ENCODE data around the gene EMSY.

DNA sequence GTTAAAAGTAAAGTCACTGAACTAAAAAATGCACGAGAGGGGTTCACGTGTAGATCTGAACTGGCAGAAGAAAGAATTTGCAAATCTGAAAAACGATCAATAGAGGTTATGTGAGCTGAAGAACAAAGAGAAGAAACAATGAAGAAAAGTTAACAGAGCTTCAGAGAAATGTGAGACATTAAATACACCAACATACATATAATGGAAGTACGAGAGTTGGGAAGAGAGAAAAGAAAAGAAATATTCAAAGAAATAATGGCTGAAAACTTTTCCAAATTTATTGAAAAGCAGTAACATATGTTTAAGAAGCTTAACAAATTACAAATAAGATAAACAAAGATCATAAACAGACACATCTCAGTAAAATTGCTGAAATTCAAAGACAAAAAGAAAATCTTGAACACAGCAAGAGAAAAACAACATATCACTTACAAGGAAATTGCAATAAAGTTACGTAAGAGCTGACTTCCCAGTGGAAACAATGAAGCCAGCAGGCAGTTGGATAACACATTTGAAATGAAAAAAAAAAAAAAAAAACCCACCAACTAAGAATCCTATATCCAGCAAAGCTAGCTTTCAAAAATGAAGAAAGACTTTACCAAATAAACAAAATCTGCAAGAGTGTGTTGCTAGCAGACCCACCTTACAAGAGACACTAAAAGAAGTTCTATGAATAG lies 56.8 kb downstream of the EMSY start:
- TF ChIP-seq, protein P1, sequence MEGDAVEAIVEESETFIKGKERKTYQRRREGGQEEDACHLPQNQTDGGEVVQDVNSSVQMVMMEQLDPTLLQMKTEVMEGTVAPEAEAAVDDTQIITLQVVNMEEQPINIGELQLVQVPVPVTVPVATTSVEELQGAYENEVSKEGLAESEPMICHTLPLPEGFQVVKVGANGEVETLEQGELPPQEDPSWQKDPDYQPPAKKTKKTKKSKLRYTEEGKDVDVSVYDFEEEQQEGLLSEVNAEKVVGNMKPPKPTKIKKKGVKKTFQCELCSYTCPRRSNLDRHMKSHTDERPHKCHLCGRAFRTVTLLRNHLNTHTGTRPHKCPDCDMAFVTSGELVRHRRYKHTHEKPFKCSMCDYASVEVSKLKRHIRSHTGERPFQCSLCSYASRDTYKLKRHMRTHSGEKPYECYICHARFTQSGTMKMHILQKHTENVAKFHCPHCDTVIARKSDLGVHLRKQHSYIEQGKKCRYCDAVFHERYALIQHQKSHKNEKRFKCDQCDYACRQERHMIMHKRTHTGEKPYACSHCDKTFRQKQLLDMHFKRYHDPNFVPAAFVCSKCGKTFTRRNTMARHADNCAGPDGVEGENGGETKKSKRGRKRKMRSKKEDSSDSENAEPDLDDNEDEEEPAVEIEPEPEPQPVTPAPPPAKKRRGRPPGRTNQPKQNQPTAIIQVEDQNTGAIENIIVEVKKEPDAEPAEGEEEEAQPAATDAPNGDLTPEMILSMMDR (IDR thresholded peaks at IDR 0.05), result no peak
- no peak for TF ChIP-seq POLR2AphosphoS5 (IDR thresholded peaks at IDR 0.05)

Data from sigmoid colon (tissue), 4 donors.